GM10248 (cell line): ENCODE data around the gene MRPS10.
A peak's percentile ranks its signal among the peaks of the same experiment; 100 is the strongest.

Experiments
- CTCF ChIA-PET: fragments of 300-600 bp; sonication (Branson Sonifier 250); formaldehyde crosslinking; extraction: SDS; loops from one replicate; lab custom pipeline; 2021; ENCODE audit warnings: antibody characterized with exemption; lab: Yijun Ruan, JAX
- POLR2A ChIA-PET: fragments of 350-650 bp; sonication (Branson Sonifier 250); formaldehyde crosslinking; extraction: SDS; loops from one replicate; lab custom pipeline; 2020; ENCODE audit warnings: antibody characterized with exemption; lab: Yijun Ruan, JAX
- DNase-seq: peaks from one replicate; pipeline ENCODE4 v3.0.0; 2012; ENCODE audit errors: extremely low spot score
- CTCF ChIP-seq: IDR thresholded peaks from 2 replicates; pipeline ENCODE4 v1.5.1; 2012; ENCODE audit warnings: mild to moderate bottlenecking, low read depth; ENCODE audit errors: extremely low read depth, missing control alignments, control extremely low read depth

MRPS10 gene

GRCh38 chr6:42217519-42218367 is at the start of gene MRPS10:
MRPS10 (minus strand) TSS chr6:42217861; CDS start chr6:42217849, 12 bp downstream.
- peak; percentile 92 for DNase-seq
- POLR2A ChIA-PET: no interaction called here
- no peak for TF ChIP-seq CTCF
- CTCF ChIA-PET: interaction anchor here (1.0 to 1.4 kb wide), 4 partner anchors 12 to 330 kb away, joined by 3 to 13 read pairs (median 3); no protein-coding TSS in a partner anchor

- DNase-seq: no peak
- no peak for TF ChIP-seq CTCF
- POLR2A ChIA-PET: no interaction called here
- CTCF ChIA-PET: no interaction called here
These were observed 48.9 kb upstream of the MRPS10 start for GRCh38 chr6:42266538-42266937.

GRCh38 chr6:42264852-42265390 is 47.3 kb upstream of the MRPS10 start:
- ChIA-PET CTCF (interaction anchor here (8.5 kb wide), 1 partner anchor 282 kb away, joined by 107 read pairs; no protein-coding TSS in a partner anchor), POLR2A (no interaction called here)
- no peak for DNase-seq
- no peak for TF ChIP-seq CTCF

- DNase-seq: no peak
- ChIA-PET POLR2A (no interaction called here), CTCF (interaction anchor here (1.3 to 8.5 kb wide), 2 partner anchors 22 to 282 kb away, joined by 4 to 107 read pairs; no protein-coding TSS in a partner anchor)
- no peak for TF ChIP-seq CTCF
These were observed 46.6 kb upstream of the MRPS10 start for GRCh38 chr6:42264162-42264851.

GRCh38 chr6:42263165-42263728 is 45.6 kb upstream of the MRPS10 start:
- no peak for DNase-seq
- POLR2A ChIA-PET: no interaction called here
- CTCF ChIA-PET: interaction anchor here (0.8 to 8.5 kb wide), 4 partner anchors 21 to 283 kb away, joined by 3 to 107 read pairs (median 4); no protein-coding TSS in a partner anchor
- no peak for TF ChIP-seq CTCF

- CTCF ChIA-PET: interaction anchor here (0.6 to 8.5 kb wide), 24 partner anchors 10 to 466 kb away, joined by 3 to 107 read pairs (median 4); no protein-coding TSS in a partner anchor
- POLR2A ChIA-PET: no interaction called here
- peak; percentile 68 for TF ChIP-seq CTCF
- peak; percentile 59 for DNase-seq
These were observed 43.3 kb upstream of the MRPS10 start for GRCh38 chr6:42260972-42261371.
